Ishikawa (cell line): Measurements from ENCODE around the gene CCNYL1.

ENCODE experiments used
- CEBPB ChIP-seq: IDR thresholded peaks from 2 replicates; pipeline ENCODE4 v1.6.1; 2012
- RAD21 ChIP-seq: IDR thresholded peaks from 2 replicates; pipeline ENCODE4 v1.6.1; 2012; ENCODE audit warnings: low read depth
- REST ChIP-seq: IDR thresholded peaks from 2 replicates; pipeline ENCODE4 v1.6.1; 2012; ENCODE audit warnings: low read depth, mild to moderate bottlenecking
- TAF1 ChIP-seq: IDR thresholded peaks from 2 replicates; pipeline ENCODE4 v1.6.1; 2012; ENCODE audit warnings: low read depth, mild to moderate bottlenecking
- TCF12 ChIP-seq: IDR thresholded peaks from 2 replicates; pipeline ENCODE4 v1.6.1; 2012; ENCODE audit warnings: low read depth
- TEAD4 ChIP-seq: IDR thresholded peaks from 2 replicates; pipeline ENCODE4 v1.6.1; 2012
- USF1 ChIP-seq: IDR thresholded peaks from 2 replicates; pipeline ENCODE4 v1.6.1; 2012
- TF ChIP-seq, protein P1 (sequence below): IDR thresholded peaks from 2 replicates; pipeline ENCODE4 v1.6.1; 2012

GRCh38 chr2:207688597-207688996 lies 22.8 kb upstream of the CCNYL1 start:
- TF ChIP-seq CEBPB = no peak
- TF ChIP-seq TCF12 = no peak
- no peak for TF ChIP-seq TEAD4
- no peak for TF ChIP-seq USF1
- no peak for TF ChIP-seq RAD21
- TF ChIP-seq TAF1 = no peak
- TF ChIP-seq REST = no peak
- TF ChIP-seq, protein P1, sequence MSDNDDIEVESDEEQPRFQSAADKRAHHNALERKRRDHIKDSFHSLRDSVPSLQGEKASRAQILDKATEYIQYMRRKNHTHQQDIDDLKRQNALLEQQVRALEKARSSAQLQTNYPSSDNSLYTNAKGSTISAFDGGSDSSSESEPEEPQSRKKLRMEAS = no peak
